Superior temporal gyrus (tissue), 1 donor: ENCODE data around the gene SELP.

ENCODE experiments used
- DNase-seq: peaks from one replicate; pipeline ENCODE4 v3.0.0-alpha.2; 2016; ENCODE audit errors: extremely low spot score

The SELP gene

GRCh38 chr1:169576241-169576934 lies 53.5 kb downstream of the SELP start:
- DNase-seq: no peak

- no peak for DNase-seq
Observed at GRCh38 chr1:169574336-169574735, 55.6 kb downstream of the SELP start.

GRCh38 chr1:169572187-169572586 lies 57.7 kb downstream of the SELP start:
- DNase-seq: no peak

GRCh38 chr1:169571450-169571849 lies 58.5 kb downstream of the SELP start:
- no peak for DNase-seq

GRCh38 chr1:169570172-169570574 lies 59.8 kb downstream of the SELP start:
- DNase-seq: no peak

GRCh38 chr1:169568497-169568896 lies 61.4 kb downstream of the SELP start:
- no peak for DNase-seq

GRCh38 chr1:169565335-169566271 lies 64.3 kb downstream of the SELP start:
- no peak for DNase-seq

- no peak for DNase-seq
Observed at GRCh38 chr1:169563650-169564049, 66.3 kb downstream of the SELP start.

GRCh38 chr1:169563019-169563615 lies 66.8 kb downstream of the SELP start:
- no peak for DNase-seq

- no peak for DNase-seq
Observed at GRCh38 chr1:169561692-169562091, 68.2 kb downstream of the SELP start.

GRCh38 chr1:169557131-169557530 lies 72.8 kb downstream of the SELP start:
- no peak for DNase-seq

GRCh38 chr1:169550294-169550693 lies 79.6 kb downstream of the SELP start:
- DNase-seq: peak; percentile 73

- no peak for DNase-seq
Observed at GRCh38 chr1:169548282-169548681, 81.6 kb downstream of the SELP start.

- DNase-seq: peak; percentile 94
Observed at GRCh38 chr1:169546087-169546995, 83.6 kb downstream of the SELP start.

GRCh38 chr1:169545472-169545871 lies 84.5 kb downstream of the SELP start:
- no peak for DNase-seq

- DNase-seq: no peak
Observed at GRCh38 chr1:169538998-169539871, 90.7 kb downstream of the SELP start.
